Left kidney (tissue), 2 donors: ENCODE results near the gene LGALS9B. TPM values are rescaled to one million over a fixed set of nuclear protein-coding genes. Genes with fewer than 3 reads are reported as not detected.
"Not testable (repeated sequence)": the region's sequence is repeated elsewhere in the genome, so short reads cannot be mapped to it uniquely, and the experiment has no call there.

Experiments used
- DNase-seq: peaks from one replicate; pipeline ENCODE4 v3.0.0-alpha.2; 2013
- polyA plus RNA-seq: library from polyadenylated mRNA; unstranded; fragments of 120-200 nt; gene quantifications from one replicate; pipeline ENCODE4 v1.2.1, GENCODE V29; 2013; ENCODE audit not compliant: insufficient read length

LGALS9B gene
- polyA plus RNA-seq, 1 donor: not detected

- not testable (repeated sequence) for DNase-seq
These were observed 340 bp downstream of the LGALS9B start for GRCh38 chr17:20466999-20467398.

GRCh38 chr17:20466553-20466952, 786 bp downstream of the LGALS9B start:
- DNase-seq: not testable (repeated sequence)

- DNase-seq: not testable (repeated sequence)
These were observed 1.8 kb downstream of the LGALS9B start for GRCh38 chr17:20465535-20465934.

- not testable (repeated sequence) for DNase-seq
These were observed 2.4 kb downstream of the LGALS9B start for GRCh38 chr17:20464854-20465414.

- DNase-seq: not testable (repeated sequence)
These were observed 5.2 kb downstream of the LGALS9B start for GRCh38 chr17:20462158-20462557.

GRCh38 chr17:20457848-20458381, 9.4 kb downstream of the LGALS9B start:
- DNase-seq: not testable (repeated sequence)

- not testable (repeated sequence) for DNase-seq
These were observed 12.2 kb downstream of the LGALS9B start for GRCh38 chr17:20455106-20455505.

- DNase-seq: not testable (repeated sequence)
These were observed 13.4 kb downstream of the LGALS9B start for GRCh38 chr17:20453820-20454434.

- not testable (repeated sequence) for DNase-seq
These were observed 16.5 kb downstream of the LGALS9B start for GRCh38 chr17:20450852-20451251.

GRCh38 chr17:20447534-20448321, 19.6 kb downstream of the LGALS9B start:
- DNase-seq: not testable (repeated sequence)

- DNase-seq: not testable (repeated sequence)
These were observed 20.4 kb downstream of the LGALS9B start for GRCh38 chr17:20446895-20447294.

- not testable (repeated sequence) for DNase-seq
These were observed 22.6 kb downstream of the LGALS9B start for GRCh38 chr17:20444581-20445236.

GRCh38 chr17:20444173-20444572, 23.2 kb downstream of the LGALS9B start:
- DNase-seq: not testable (repeated sequence)

GRCh38 chr17:20443632-20444031, 23.7 kb downstream of the LGALS9B start:
- DNase-seq: not testable (repeated sequence)

- not testable (repeated sequence) for DNase-seq
These were observed 26.7 kb downstream of the LGALS9B start for GRCh38 chr17:20440665-20441064.

GRCh38 chr17:20435166-20435565, 32.2 kb downstream of the LGALS9B start:
- DNase-seq: not testable (repeated sequence)

- not testable (repeated sequence) for DNase-seq
These were observed 34.0 kb downstream of the LGALS9B start for GRCh38 chr17:20433382-20433781.

GRCh38 chr17:20427264-20427663, 40.1 kb downstream of the LGALS9B start:
- not testable (repeated sequence) for DNase-seq

GRCh38 chr17:20422826-20423225, 44.5 kb downstream of the LGALS9B start:
- not testable (repeated sequence) for DNase-seq

- DNase-seq: not testable (repeated sequence)
These were observed 48.5 kb downstream of the LGALS9B start for GRCh38 chr17:20418838-20419237.

GRCh38 chr17:20417492-20418080, 49.8 kb downstream of the LGALS9B start:
- not testable (repeated sequence) for DNase-seq
